Tibial nerve (tissue), 4 donors: ENCODE results near the gene OR2S2. TPM values are rescaled to one million over a fixed set of nuclear protein-coding genes. Genes with fewer than 3 reads are reported as not detected.

Source experiments
- DNase-seq, 2 donors: peaks; one replicate each; pipeline ENCODE4 v3.0.0-alpha.2; 2019; ENCODE audit warnings: low spot score in 2 of 2
- H3K27ac ChIP-seq, 4 donors: fragments of 200-600 bp; sonication (generic) in 3 of 4; one replicate each; pipeline ENCODE4 v1.5.1; 2017 to 2019; ENCODE audit warnings: mild to moderate bottlenecking in 1 of 4
- H3K27me3 ChIP-seq, 2 donors: fragments of 200-600 bp; sonication (generic) in 1 of 2; one replicate each; pipeline versions ENCODE4 v1.5.1 to v1.6.0; 2017 to 2019
- H3K36me3 ChIP-seq, 3 donors: fragments of 200-600 bp; sonication (generic); one replicate each; pipeline ENCODE4 v1.5.1; 2018 to 2019
- H3K4me1 ChIP-seq, 4 donors: fragments of 200-600 bp; sonication (generic) in 3 of 4; one replicate each; pipeline ENCODE4 v1.5.1; 2017 to 2019
- H3K4me3 ChIP-seq, 4 donors: fragments of 200-600 bp; sonication (generic) in 3 of 4; one replicate each; pipeline ENCODE4 v1.5.1; 2017 to 2019; ENCODE audit warnings: mild to moderate bottlenecking in 1 of 4, moderate library complexity in 1 of 4
- H3K9me3 ChIP-seq, 4 donors: fragments of 200-600 bp; sonication (generic) in 3 of 4; one replicate each; pipeline ENCODE4 v1.5.1; 2017 to 2019
- EP300 ChIP-seq, 2 donors: sonication (generic); formaldehyde crosslinking; IDR thresholded peaks; one replicate each; pipeline ENCODE4 v1.6.1; 2017; ENCODE audit warnings: antibody characterized with exemption in 2 of 2, mild to moderate bottlenecking in 1 of 2
- POLR2A ChIP-seq, 2 donors: fragments of 450-650 bp; IDR thresholded peaks; one replicate each; pipeline ENCODE4 v1.6.1; 2017; ENCODE audit warnings: antibody characterized with exemption in 2 of 2, mild to moderate bottlenecking in 2 of 2, moderate library complexity in 2 of 2
- WGBS, 2 donors: methylation state at CpG; one replicate each; pipeline ENCODE4 v1.1.5; 2018; 5-methylcytosine and 5-hydroxymethylcytosine counted together
- total RNA-seq, 4 donors: library from RNA; depleted of rRNA; stranded (reverse); fragments of >200 nt; gene quantifications; one replicate each; pipeline ENCODE4 v1.1.0, GENCODE V29; 2016
- TF ChIP-seq, protein P1 (sequence below), 5 experiments: fragments of 200-600 bp in 3 of 5; fragments of 450-650 bp in 2 of 5; sonication (generic) in 3 of 5; IDR thresholded peaks; one replicate each; pipeline ENCODE4 v1.5.1; 2016 to 2019; ENCODE audit warnings: antibody characterized with exemption in 5 of 5, mild to moderate bottlenecking in 3 of 5, moderate library complexity in 2 of 5

Gene OR2S2
- total RNA-seq, 4 donors from 2014 or later: not detected

DNA sequence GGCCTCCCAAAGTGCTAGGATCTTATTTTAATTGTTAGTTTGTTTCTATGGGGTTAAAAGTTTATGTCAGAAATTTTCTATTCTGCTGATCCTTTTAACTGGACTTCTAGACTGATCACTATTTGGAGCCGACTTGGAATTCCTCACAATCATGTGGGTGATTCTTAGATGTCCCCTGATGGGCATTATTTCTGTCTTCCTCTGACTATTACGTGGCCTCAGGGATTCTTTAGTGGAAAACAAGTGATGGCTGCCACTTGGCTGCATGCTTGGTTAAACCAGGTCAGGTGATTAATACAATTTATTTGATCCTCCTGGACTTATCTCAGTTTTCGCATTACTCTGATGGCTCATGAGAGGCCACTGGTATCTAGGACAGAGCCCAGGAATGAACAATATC is 32.2 kb upstream of the OR2S2 start:
- no peak overlapping the region for H3K4me3 ChIP-seq
- H3K27me3 ChIP-seq: no peaks in the 10 kb centered on the region
- DNase-seq: no peak
- H3K27ac ChIP-seq: no peak overlapping the region
- no peaks in the 10 kb centered on the region for H3K4me1 ChIP-seq
- no peaks in the 10 kb centered on the region for H3K9me3 ChIP-seq
- WGBS, 2 donors: 62 to 78% methylated on average over 3 of the region's 3 CpGs
- H3K36me3 ChIP-seq: no peaks in the 10 kb centered on the region
- TF ChIP-seq, protein P1, sequence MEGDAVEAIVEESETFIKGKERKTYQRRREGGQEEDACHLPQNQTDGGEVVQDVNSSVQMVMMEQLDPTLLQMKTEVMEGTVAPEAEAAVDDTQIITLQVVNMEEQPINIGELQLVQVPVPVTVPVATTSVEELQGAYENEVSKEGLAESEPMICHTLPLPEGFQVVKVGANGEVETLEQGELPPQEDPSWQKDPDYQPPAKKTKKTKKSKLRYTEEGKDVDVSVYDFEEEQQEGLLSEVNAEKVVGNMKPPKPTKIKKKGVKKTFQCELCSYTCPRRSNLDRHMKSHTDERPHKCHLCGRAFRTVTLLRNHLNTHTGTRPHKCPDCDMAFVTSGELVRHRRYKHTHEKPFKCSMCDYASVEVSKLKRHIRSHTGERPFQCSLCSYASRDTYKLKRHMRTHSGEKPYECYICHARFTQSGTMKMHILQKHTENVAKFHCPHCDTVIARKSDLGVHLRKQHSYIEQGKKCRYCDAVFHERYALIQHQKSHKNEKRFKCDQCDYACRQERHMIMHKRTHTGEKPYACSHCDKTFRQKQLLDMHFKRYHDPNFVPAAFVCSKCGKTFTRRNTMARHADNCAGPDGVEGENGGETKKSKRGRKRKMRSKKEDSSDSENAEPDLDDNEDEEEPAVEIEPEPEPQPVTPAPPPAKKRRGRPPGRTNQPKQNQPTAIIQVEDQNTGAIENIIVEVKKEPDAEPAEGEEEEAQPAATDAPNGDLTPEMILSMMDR (IDR thresholded peaks at IDR 0.05): no peak
- TF ChIP-seq POLR2A (IDR thresholded peaks at IDR 0.05) (no peak), EP300 (IDR thresholded peaks at IDR 0.05) (no peak)

DNA sequence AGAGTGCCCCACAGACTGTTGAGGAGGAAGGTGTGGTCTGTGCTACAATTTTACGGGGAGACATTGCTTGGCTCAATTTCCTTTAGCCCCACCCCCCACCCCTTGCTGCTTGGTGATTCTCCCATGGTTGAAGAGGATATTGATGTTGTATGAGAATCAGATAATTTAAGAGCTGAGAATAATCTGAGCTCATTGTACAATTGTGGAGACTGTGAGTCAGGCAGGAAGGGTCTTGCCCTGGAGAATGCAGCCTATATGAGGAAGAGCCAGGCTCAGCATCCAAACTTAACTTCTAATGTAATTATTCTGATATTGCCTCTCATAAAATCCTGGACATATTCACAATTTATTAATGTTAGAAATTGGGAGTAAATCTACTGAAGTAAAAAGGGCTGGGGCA is 26.1 kb upstream of the OR2S2 start:
- WGBS, 2 donors: 38 to 71% methylated on average over 1 of the region's 1 CpG
- H3K4me3 ChIP-seq: no peak overlapping the region
- no peaks in the 10 kb centered on the region for H3K4me1 ChIP-seq
- no peaks in the 10 kb centered on the region for H3K9me3 ChIP-seq
- no peak for DNase-seq
- H3K27me3 ChIP-seq: peaks cover 0 to 36% of the 10 kb centered on the region in 2 donors
- TF ChIP-seq, protein P1 (IDR thresholded peaks at IDR 0.05): no peak
- TF ChIP-seq EP300 (IDR thresholded peaks at IDR 0.05): no peak
- TF ChIP-seq POLR2A (IDR thresholded peaks at IDR 0.05): no peak
- H3K36me3 ChIP-seq: no peaks in the 10 kb centered on the region
- no peak overlapping the region for H3K27ac ChIP-seq

DNA sequence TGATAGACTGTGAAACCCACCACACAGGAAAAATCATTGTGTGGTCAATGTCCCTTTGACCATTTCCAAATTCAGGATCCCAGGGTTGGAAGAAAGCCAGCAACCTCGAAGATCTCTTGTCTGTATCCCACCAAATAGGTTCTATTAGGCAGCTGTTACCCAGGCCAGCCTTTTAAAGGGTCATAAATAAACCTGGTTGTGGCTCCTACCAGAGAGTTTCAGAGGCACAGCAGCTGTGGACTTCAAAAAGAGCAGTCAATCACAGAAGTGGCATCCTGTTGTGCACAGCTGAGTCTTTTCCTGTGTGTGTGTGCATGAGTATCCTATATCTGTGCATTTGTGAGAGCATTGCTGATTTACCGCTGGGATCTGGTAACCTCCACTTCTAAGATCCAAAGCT is 23.7 kb upstream of the OR2S2 start:
- Histone ChIP-seq H3K27ac (no peak overlapping the region), H3K4me3 (no peak overlapping the region), H3K4me1 (no peaks in the 10 kb centered on the region), H3K27me3 (peaks cover 0 to 36% of the 10 kb centered on the region in 2 donors), H3K36me3 (no peaks in the 10 kb centered on the region), H3K9me3 (peaks cover 0 to under 1% (median 0%) of the 10 kb centered on the region in 4 donors)
- 0% methylated on average over 2 of the region's 2 CpGs for WGBS, 2 donors
- TF ChIP-seq, protein P1 (IDR thresholded peaks at IDR 0.05): no peak
- TF ChIP-seq POLR2A (IDR thresholded peaks at IDR 0.05): no peak
- TF ChIP-seq EP300 (IDR thresholded peaks at IDR 0.05): no peak
- DNase-seq: no peak

DNA sequence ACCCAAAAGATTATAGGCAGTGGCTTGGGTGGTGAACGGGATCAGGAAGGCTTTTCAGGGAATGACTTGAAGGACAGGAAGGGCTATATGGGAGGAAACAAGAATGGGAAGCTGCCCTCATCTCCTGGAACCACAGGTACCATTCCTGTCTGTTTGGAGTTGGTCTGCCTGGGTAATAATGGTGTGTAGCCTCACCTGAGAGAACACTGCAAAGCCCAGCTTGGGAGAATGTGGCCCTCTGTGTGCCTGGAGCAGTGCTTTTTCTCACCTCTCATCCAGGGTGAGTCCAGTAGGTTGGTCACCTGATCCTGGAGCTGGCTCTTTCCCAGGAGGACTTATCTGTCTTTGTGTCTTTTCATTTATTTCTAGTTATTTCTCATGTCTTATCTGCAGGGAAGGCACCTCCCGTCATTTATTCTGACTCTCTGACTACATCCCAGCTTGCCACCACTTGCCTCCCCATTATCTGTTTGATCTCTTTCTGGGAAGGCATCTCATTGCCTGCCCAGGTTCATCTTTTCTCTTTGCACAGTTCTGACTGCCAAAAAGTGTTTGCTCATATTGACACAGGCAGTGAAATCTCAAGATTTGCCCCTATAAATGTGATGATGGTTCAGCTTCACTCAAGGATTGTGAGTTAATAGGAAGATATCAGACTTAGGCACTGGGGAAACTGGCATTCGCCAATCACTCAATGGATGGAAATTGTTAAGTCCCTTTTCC is 22.5 kb upstream of the OR2S2 start:
- TF ChIP-seq POLR2A (IDR thresholded peaks at IDR 0.05): no peak
- TF ChIP-seq, protein P1 (IDR thresholded peaks at IDR 0.05): no peak
- no peak for TF ChIP-seq EP300 (IDR thresholded peaks at IDR 0.05)
- no peaks in the 10 kb centered on the region for H3K36me3 ChIP-seq
- H3K27ac ChIP-seq: no peak overlapping the region
- no peak for DNase-seq
- 82 to 90% methylated on average over 3 of the region's 3 CpGs for WGBS, 2 donors
- no peaks in the 10 kb centered on the region for H3K4me1 ChIP-seq
- H3K9me3 ChIP-seq: peaks cover 0 to 13% (median 2%) of the 10 kb centered on the region in 4 donors
- peaks cover 0 to 36% of the 10 kb centered on the region in 2 donors for H3K27me3 ChIP-seq
- H3K4me3 ChIP-seq: no peak overlapping the region

DNA sequence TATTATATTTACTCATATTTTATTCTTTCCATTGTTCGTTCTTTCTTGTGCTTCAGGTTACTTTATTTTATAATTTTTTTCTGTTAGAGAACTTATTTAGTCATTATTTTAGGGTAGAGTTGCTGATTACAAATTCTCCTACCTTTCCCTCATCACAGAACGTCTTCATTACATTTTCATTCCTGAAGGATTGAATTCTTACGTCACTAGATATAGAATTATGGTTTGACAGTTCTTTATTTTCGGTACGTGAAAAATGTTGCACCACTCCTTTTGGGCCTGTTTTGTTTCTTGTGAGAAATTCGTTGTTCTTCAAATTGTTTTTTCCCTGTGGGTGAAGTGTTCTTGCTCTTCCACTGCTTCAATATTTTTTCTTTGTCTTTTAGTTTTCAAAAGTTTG is 20.8 kb upstream of the OR2S2 start:
- TF ChIP-seq EP300 (IDR thresholded peaks at IDR 0.05) (no peak), POLR2A (IDR thresholded peaks at IDR 0.05) (no peak)
- TF ChIP-seq, protein P1 (IDR thresholded peaks at IDR 0.05): no peak
- Histone ChIP-seq H3K36me3 (no peaks in the 10 kb centered on the region), H3K9me3 (peaks cover 0 to 29% (median 6%) of the 10 kb centered on the region in 4 donors), H3K27ac (no peak overlapping the region), H3K27me3 (peaks cover 0 to 38% of the 10 kb centered on the region in 2 donors), H3K4me3 (no peak overlapping the region), H3K4me1 (no peaks in the 10 kb centered on the region)
- 80 to 83% methylated on average over 6 of the region's 6 CpGs for WGBS, 2 donors
- no peak for DNase-seq
